ENCODE data around the gene IL4.

- TF ChIP-seq CTCF (IDR thresholded peaks at IDR 0.05; ENCODE audit: insufficient read depth, low read depth, low read length) = no peak
- no peak for TF ChIP-seq EZH2 (IDR thresholded peaks at IDR 0.05; ENCODE audit: insufficient read depth, low read length)
Observed at GRCh38 chr5:132662925-132663770, 10.6 kb upstream of the IL4 start.
